Liver (tissue), 9 donors: ENCODE results near the gene MAPK6. TPM values are rescaled to one million over a fixed set of nuclear protein-coding genes. Genes with fewer than 3 reads are reported as not detected.

Experiments
- DNase-seq: peaks from one replicate; pipeline ENCODE4 v3.0.0-alpha.2; 2017; ENCODE audit warnings: low spot score
- H3K27ac ChIP-seq, 2 donors: one replicate each; pipeline ENCODE4 v1.7.0; 2013; ENCODE audit warnings: inconsistent platforms in 2 of 2, low read length in 2 of 2, control low read depth in 1 of 2, low read depth in 1 of 2, mild to moderate bottlenecking in 1 of 2
- H3K27me3 ChIP-seq, 4 donors: one replicate each; pipeline versions ENCODE4 v1.6.1 to v1.7.0; 2013; ENCODE audit warnings: low read length in 3 of 4, inconsistent platforms in 1 of 4, mild to moderate bottlenecking in 1 of 4, moderate library complexity in 1 of 4; ENCODE audit not compliant: control insufficient read depth in 4 of 4, insufficient read depth in 4 of 4
- H3K36me3 ChIP-seq, 4 donors: one replicate each; pipeline versions ENCODE4 v1.6.1 to v1.7.0; 2013; ENCODE audit warnings: low read length in 3 of 4, mild to moderate bottlenecking in 3 of 4, low read depth in 1 of 4, moderate library complexity in 1 of 4; ENCODE audit not compliant: control insufficient read depth in 4 of 4, insufficient read depth in 3 of 4
- H3K4me1 ChIP-seq, 4 donors: one replicate each; pipeline versions ENCODE4 v1.6.1 to v1.7.0; 2013; ENCODE audit warnings: low read length in 3 of 4, mild to moderate bottlenecking in 3 of 4, moderate library complexity in 1 of 4; ENCODE audit not compliant: control insufficient read depth in 4 of 4, insufficient read depth in 4 of 4
- H3K4me3 ChIP-seq, 3 donors: one replicate each; pipeline versions ENCODE4 v1.6.1 to v1.7.0; 2013; ENCODE audit warnings: low read length in 3 of 3, control low read depth in 1 of 3, low read depth in 1 of 3, mild to moderate bottlenecking in 1 of 3
- H3K9ac ChIP-seq, 2 donors: one replicate each; pipeline ENCODE4 v1.7.0; 2013; ENCODE audit warnings: low read length in 2 of 2, mild to moderate bottlenecking in 2 of 2, moderate library complexity in 2 of 2, control low read depth in 1 of 2, low read depth in 1 of 2
- H3K9me3 ChIP-seq, 4 donors: one replicate each; pipeline versions ENCODE4 v1.6.1 to v1.7.0; 2013; ENCODE audit warnings: low read length in 3 of 4; ENCODE audit not compliant: control insufficient read depth in 4 of 4
- FOXA1 ChIP-seq: IDR thresholded peaks from 2 replicates; pipeline ENCODE4 v1.6.1; 2016; ENCODE audit warnings: antibody characterized with exemption
- FOXA2 ChIP-seq: IDR thresholded peaks from 2 replicates; pipeline ENCODE4 v1.6.1; 2016; ENCODE audit warnings: antibody characterized with exemption
- HNF4G ChIP-seq: IDR thresholded peaks from 2 replicates; pipeline ENCODE4 v1.6.1; 2016; ENCODE audit warnings: antibody characterized with exemption
- JUND ChIP-seq, 2 donors: IDR thresholded peaks; 2 replicates each; pipeline ENCODE4 v1.6.1; 2016; ENCODE audit warnings: antibody characterized with exemption in 2 of 2
- NR2F2 ChIP-seq: IDR thresholded peaks from 2 replicates; pipeline ENCODE4 v1.6.1; 2016; ENCODE audit warnings: antibody characterized with exemption
- RAD21 ChIP-seq, 2 donors: IDR thresholded peaks; 2 replicates each; pipeline ENCODE4 v1.6.1; 2016; ENCODE audit warnings: antibody characterized with exemption in 2 of 2, mild to moderate bottlenecking in 2 of 2
- RXRA ChIP-seq, 2 donors: IDR thresholded peaks; 2 replicates each; pipeline ENCODE4 v1.6.1; 2017 to 2018; ENCODE audit warnings: antibody characterized with exemption in 2 of 2, mild to moderate bottlenecking in 1 of 2
- YY1 ChIP-seq: IDR thresholded peaks from 2 replicates; pipeline ENCODE4 v1.6.1; 2016; ENCODE audit warnings: antibody characterized with exemption, mild to moderate bottlenecking
- WGBS: extraction: QIAGEN DNeasy Blood & Tissue Kit; methylation state at CpG from one replicate; pipeline ENCODE4 v1.1.7; 2013; 5-methylcytosine and 5-hydroxymethylcytosine counted together
- polyA plus RNA-seq, 2 donors: library from polyadenylated mRNA; stranded (reverse) in 1 of 2; unstranded in 1 of 2; fragments of 200-250 nt in 1 of 2; fragments of >200 nt in 1 of 2; fragmentation: Nextera tagmentation in 1 of 2; extraction: Ambion mirVana in 1 of 2; gene quantifications; one replicate each; pipeline versions ENCODE4 v1.2.1 to v1.2.3, GENCODE V29; 2013 to 2015
- total RNA-seq, 2 donors: library from RNA; depleted of rRNA; stranded (reverse); fragments of >200 nt; gene quantifications; one replicate each; pipeline ENCODE4 v1.2.3, GENCODE V29; 2014
- TF ChIP-seq, protein P1 (sequence below): IDR thresholded peaks from 2 replicates; pipeline ENCODE4 v1.6.1; 2016; ENCODE audit warnings: antibody characterized with exemption, mild to moderate bottlenecking
- TF ChIP-seq, protein P2 (sequence below): fragments of 150-350 bp; IDR thresholded peaks from 2 replicates; pipeline ENCODE4 v1.5.1; 2017; ENCODE audit warnings: improper control_type of control experiment, low read depth, low read length; ENCODE audit not compliant: missing input control
- TF ChIP-seq, protein P3 (sequence below): IDR thresholded peaks from 2 replicates; pipeline ENCODE4 v1.6.1; 2016; ENCODE audit warnings: antibody characterized with exemption
- donor health status: healthy.
- donor health status: healthy.
- donor health status: healthy.
- donor health status: healthy.
- donor health status: healthy.

The MAPK6 gene
- total and polyA plus RNA-seq, 4 donors = 9.7 to 47.8 (median 32.1) TPM

- Histone ChIP-seq H3K36me3 (no peaks in the 10 kb centered on the region), H3K4me3 (peak overlapping the region in 2 of 3 donors; percentile 46 to 60), H3K27ac (peak overlapping the region; percentile 60 to 83), H3K9me3 (no peaks in the 10 kb centered on the region), H3K9ac (peak overlapping the region; percentile 22 to 29), H3K27me3 (no peaks in the 10 kb centered on the region), H3K4me1 (peaks cover 10 to 26% (median 12%) of the 10 kb centered on the region in 4 donors)
- TF ChIP-seq, protein P1, sequence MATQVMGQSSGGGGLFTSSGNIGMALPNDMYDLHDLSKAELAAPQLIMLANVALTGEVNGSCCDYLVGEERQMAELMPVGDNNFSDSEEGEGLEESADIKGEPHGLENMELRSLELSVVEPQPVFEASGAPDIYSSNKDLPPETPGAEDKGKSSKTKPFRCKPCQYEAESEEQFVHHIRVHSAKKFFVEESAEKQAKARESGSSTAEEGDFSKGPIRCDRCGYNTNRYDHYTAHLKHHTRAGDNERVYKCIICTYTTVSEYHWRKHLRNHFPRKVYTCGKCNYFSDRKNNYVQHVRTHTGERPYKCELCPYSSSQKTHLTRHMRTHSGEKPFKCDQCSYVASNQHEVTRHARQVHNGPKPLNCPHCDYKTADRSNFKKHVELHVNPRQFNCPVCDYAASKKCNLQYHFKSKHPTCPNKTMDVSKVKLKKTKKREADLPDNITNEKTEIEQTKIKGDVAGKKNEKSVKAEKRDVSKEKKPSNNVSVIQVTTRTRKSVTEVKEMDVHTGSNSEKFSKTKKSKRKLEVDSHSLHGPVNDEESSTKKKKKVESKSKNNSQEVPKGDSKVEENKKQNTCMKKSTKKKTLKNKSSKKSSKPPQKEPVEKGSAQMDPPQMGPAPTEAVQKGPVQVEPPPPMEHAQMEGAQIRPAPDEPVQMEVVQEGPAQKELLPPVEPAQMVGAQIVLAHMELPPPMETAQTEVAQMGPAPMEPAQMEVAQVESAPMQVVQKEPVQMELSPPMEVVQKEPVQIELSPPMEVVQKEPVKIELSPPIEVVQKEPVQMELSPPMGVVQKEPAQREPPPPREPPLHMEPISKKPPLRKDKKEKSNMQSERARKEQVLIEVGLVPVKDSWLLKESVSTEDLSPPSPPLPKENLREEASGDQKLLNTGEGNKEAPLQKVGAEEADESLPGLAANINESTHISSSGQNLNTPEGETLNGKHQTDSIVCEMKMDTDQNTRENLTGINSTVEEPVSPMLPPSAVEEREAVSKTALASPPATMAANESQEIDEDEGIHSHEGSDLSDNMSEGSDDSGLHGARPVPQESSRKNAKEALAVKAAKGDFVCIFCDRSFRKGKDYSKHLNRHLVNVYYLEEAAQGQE = peak; percentile 23
- TF ChIP-seq, protein P2, sequence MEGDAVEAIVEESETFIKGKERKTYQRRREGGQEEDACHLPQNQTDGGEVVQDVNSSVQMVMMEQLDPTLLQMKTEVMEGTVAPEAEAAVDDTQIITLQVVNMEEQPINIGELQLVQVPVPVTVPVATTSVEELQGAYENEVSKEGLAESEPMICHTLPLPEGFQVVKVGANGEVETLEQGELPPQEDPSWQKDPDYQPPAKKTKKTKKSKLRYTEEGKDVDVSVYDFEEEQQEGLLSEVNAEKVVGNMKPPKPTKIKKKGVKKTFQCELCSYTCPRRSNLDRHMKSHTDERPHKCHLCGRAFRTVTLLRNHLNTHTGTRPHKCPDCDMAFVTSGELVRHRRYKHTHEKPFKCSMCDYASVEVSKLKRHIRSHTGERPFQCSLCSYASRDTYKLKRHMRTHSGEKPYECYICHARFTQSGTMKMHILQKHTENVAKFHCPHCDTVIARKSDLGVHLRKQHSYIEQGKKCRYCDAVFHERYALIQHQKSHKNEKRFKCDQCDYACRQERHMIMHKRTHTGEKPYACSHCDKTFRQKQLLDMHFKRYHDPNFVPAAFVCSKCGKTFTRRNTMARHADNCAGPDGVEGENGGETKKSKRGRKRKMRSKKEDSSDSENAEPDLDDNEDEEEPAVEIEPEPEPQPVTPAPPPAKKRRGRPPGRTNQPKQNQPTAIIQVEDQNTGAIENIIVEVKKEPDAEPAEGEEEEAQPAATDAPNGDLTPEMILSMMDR = peak; percentile 11
- TF ChIP-seq, protein P3, sequence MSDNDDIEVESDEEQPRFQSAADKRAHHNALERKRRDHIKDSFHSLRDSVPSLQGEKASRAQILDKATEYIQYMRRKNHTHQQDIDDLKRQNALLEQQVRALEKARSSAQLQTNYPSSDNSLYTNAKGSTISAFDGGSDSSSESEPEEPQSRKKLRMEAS = no peak
- peak; percentile 34 for TF ChIP-seq YY1
- DNase-seq = peak; percentile 49
- WGBS = 14% methylated on average over 61 of the region's 61 CpGs
Measured at GRCh38 chr15:52112203-52112750, 93.3 kb downstream of the MAPK6 start.

GRCh38 chr15:52113235-52113634 is 94.2 kb downstream of the MAPK6 start:
- Histone ChIP-seq H3K36me3 (no peaks in the 10 kb centered on the region), H3K9ac (no peak overlapping the region), H3K4me3 (no peak overlapping the region), H3K27ac (no peak overlapping the region), H3K9me3 (no peaks in the 10 kb centered on the region), H3K27me3 (no peaks in the 10 kb centered on the region), H3K4me1 (peaks cover 11 to 29% (median 14%) of the 10 kb centered on the region in 4 donors)
- no peak for DNase-seq
- 80% methylated on average over 3 of the region's 3 CpGs for WGBS
- TF ChIP-seq FOXA1 = no peak
- TF ChIP-seq RAD21 (IDR thresholded peaks at IDR 0.05) = no peak
- no peak for TF ChIP-seq NR2F2
- TF ChIP-seq, protein P2 = no peak
- no peak for TF ChIP-seq RXRA (IDR thresholded peaks at IDR 0.05)
- TF ChIP-seq, protein P1 = no peak
- TF ChIP-seq FOXA2 = no peak
- no peak for TF ChIP-seq HNF4G
- TF ChIP-seq JUND (IDR thresholded peaks at IDR 0.05) = no peak
